Measurements from ENCODE around the gene NIPAL4.

Gene NIPAL4

GRCh38 chr5:157518963-157519362 is 59.0 kb downstream of the NIPAL4 start:
- no peak for DNase-seq

GRCh38 chr5:157519579-157520253 is 59.7 kb downstream of the NIPAL4 start:
- DNase-seq: no peak

GRCh38 chr5:157520911-157521703 is 61.1 kb downstream of the NIPAL4 start:
- DNase-seq: no peak

GRCh38 chr5:157521704-157522029 is 61.7 kb downstream of the NIPAL4 start:
- DNase-seq: no peak

- DNase-seq: no peak
These were observed 64.0 kb downstream of the NIPAL4 start for GRCh38 chr5:157523976-157524375.

All from stimulated activated naive CD4-positive, alpha-beta T cell (primary cell).